CD14-positive monocyte (primary cell): ENCODE measurements around the gene TMEM14A. TPM values are rescaled to one million over a fixed set of nuclear protein-coding genes. Genes with fewer than 3 reads are reported as not detected.

ENCODE experiments used
- DNase-seq, 3 donors: peaks; one replicate each; pipeline ENCODE4 v3.0.0-alpha.2; 2011 to 2022
- H2AFZ ChIP-seq: 2 replicates; pipeline ENCODE4 v1.6.0; 2012; ENCODE audit warnings: mild to moderate bottlenecking, low read depth, low read length, inconsistent platforms; ENCODE audit not compliant: insufficient read depth, poor library complexity, severe bottlenecking
- H3K27ac ChIP-seq, 2 donors: 1 replicate in 1 of 2; 2 replicates in 1 of 2; pipeline ENCODE4 v1.5.1; 2012 to 2013; ENCODE audit warnings: low read length in 2 of 2, control low read depth in 1 of 2, inconsistent platforms in 1 of 2, low read depth in 1 of 2, mild to moderate bottlenecking in 1 of 2
- H3K27me3 ChIP-seq, 2 donors: one replicate each; pipeline versions ENCODE4 v1.6.0 to v1.6.1; 2011 to 2013; ENCODE audit warnings: low read length in 2 of 2; ENCODE audit not compliant: control insufficient read depth in 2 of 2, insufficient read depth in 2 of 2
- H3K36me3 ChIP-seq, 2 donors: replicated peaks in 1 of 2; 1 replicate in 1 of 2; 2 replicates in 1 of 2; pipeline versions ENCODE4 v1.5.1 to v1.6.1; 2012 to 2013; ENCODE audit warnings: low read length in 2 of 2, control low read depth in 1 of 2, inconsistent platforms in 1 of 2, mild to moderate bottlenecking in 1 of 2; ENCODE audit not compliant: insufficient read depth in 2 of 2, control insufficient read depth in 1 of 2
- H3K4me1 ChIP-seq, 2 donors: 1 replicate in 1 of 2; 2 replicates in 1 of 2; pipeline versions ENCODE4 v1.5.1 to v1.6.1; 2012 to 2013; ENCODE audit warnings: low read length in 2 of 2, control low read depth in 1 of 2, inconsistent platforms in 1 of 2, mild to moderate bottlenecking in 1 of 2, moderate library complexity in 1 of 2; ENCODE audit not compliant: insufficient read depth in 2 of 2, control insufficient read depth in 1 of 2
- H3K4me2 ChIP-seq: replicated peaks from 2 replicates; pipeline ENCODE3; 2012; ENCODE audit warnings: low read length, moderate library complexity, mild to moderate bottlenecking; ENCODE audit not compliant: poor library complexity, severe bottlenecking; ENCODE audit errors: extremely low read depth
- H3K4me3 ChIP-seq, 3 experiments: fragments of 200-600 bp in 1 of 3; sonication (generic) in 1 of 3; replicated peaks in 1 of 3; 1 replicate in 2 of 3; 2 replicates in 1 of 3; pipeline ENCODE4 v1.5.1; 2011 to 2013; ENCODE audit warnings: low read length in 3 of 3, mild to moderate bottlenecking in 3 of 3, control low read depth in 2 of 3, low read depth in 2 of 3, inconsistent platforms in 1 of 3, moderate library complexity in 1 of 3
- H3K79me2 ChIP-seq: 2 replicates; pipeline ENCODE4 v1.6.0; 2012; ENCODE audit warnings: mild to moderate bottlenecking, control low read depth, inconsistent platforms, low read length, moderate library complexity; ENCODE audit not compliant: insufficient read depth
- H3K9ac ChIP-seq: 2 replicates; pipeline ENCODE4 v1.6.0; 2017; ENCODE audit warnings: low read length, mild to moderate bottlenecking; ENCODE audit not compliant: insufficient read depth, poor library complexity, severe bottlenecking
- H3K9me3 ChIP-seq, 2 donors: replicated peaks in 1 of 2; 1 replicate in 1 of 2; 2 replicates in 1 of 2; pipeline versions ENCODE4 v1.5.1 to v1.6.1; 2012 to 2013; ENCODE audit warnings: low read length in 2 of 2, control low read depth in 1 of 2; ENCODE audit not compliant: control insufficient read depth in 1 of 2, insufficient read depth in 1 of 2
- H4K20me1 ChIP-seq: 2 replicates; pipeline ENCODE4 v1.6.0; 2012; ENCODE audit warnings: mild to moderate bottlenecking, low read length, control low read depth, moderate library complexity; ENCODE audit not compliant: insufficient read depth
- H3K27ac Mint-ChIP-seq, 7 donors: one replicate each; pipeline ENCODE4 v1.8.0; 2020; ENCODE audit warnings: mild to moderate bottlenecking in 7 of 7, mixed read lengths in 7 of 7, moderate library complexity in 6 of 7, inconsistent platforms in 2 of 7
- H3K27me3 Mint-ChIP-seq, 3 donors: one replicate each; pipeline ENCODE4 v1.8.0; 2021 to 2022; ENCODE audit warnings: low read depth in 3 of 3, mild to moderate bottlenecking in 3 of 3, mixed read lengths in 3 of 3, moderate library complexity in 3 of 3, inconsistent platforms in 1 of 3
- H3K36me3 Mint-ChIP-seq, 2 donors: one replicate each; pipeline ENCODE4 v1.8.0; 2020; ENCODE audit warnings: mixed read lengths in 2 of 2, inconsistent platforms in 1 of 2, mild to moderate bottlenecking in 1 of 2
- H3K4me1 Mint-ChIP-seq: one replicate; pipeline ENCODE4 v1.8.0; 2020; ENCODE audit warnings: mild to moderate bottlenecking, mixed read lengths
- H3K4me3 Mint-ChIP-seq, 2 donors: one replicate each; pipeline ENCODE4 v1.8.0; 2020; ENCODE audit warnings: mild to moderate bottlenecking in 2 of 2, mixed read lengths in 2 of 2, moderate library complexity in 1 of 2
- H3K9me3 Mint-ChIP-seq, 7 donors: one replicate each; pipeline ENCODE4 v1.8.0; 2020 to 2022; ENCODE audit warnings: mixed read lengths in 7 of 7, mild to moderate bottlenecking in 6 of 7, moderate library complexity in 6 of 7, inconsistent platforms in 2 of 7
- WGBS: methylation state at CpG from one replicate; pipeline ENCODE4 v1.1.5; 2013; ENCODE audit warnings: missing lambda C conversion rate; ENCODE audit not compliant: insufficient coverage; 5-methylcytosine and 5-hydroxymethylcytosine counted together
- intact Hi-C, 2 donors: fragments of 100-400 bp; cut with micrococcal nuclease; formaldehyde crosslinking; loops; one replicate each; pipeline versions ENCODE4 v1.15.0 to v1.15.1; 2023
- polyA plus RNA-seq, 3 donors: library from polyadenylated mRNA; depleted of rRNA in 1 of 3; unstranded in 2 of 3; stranded (reverse) in 1 of 3; fragments of 300-500 nt in 2 of 3; fragments of >200 nt in 1 of 3; fragmentation: Illumina TruSeq in 2 of 3; gene quantifications; 1 replicate in 2 of 3; 2 replicates in 1 of 3; pipeline ENCODE4 v1.2.3, GENCODE V29; 2012 to 2021
- TF ChIP-seq, protein P1 (sequence below): fragments of 200-600 bp; IDR thresholded peaks from one replicate; pipeline ENCODE4 v1.8.0; 2022; ENCODE audit warnings: antibody characterized with exemption, mild to moderate bottlenecking

Gene TMEM14A
- polyA plus RNA-seq, 3 donors: 0.08 to 0.23 (median 0.20) TPM

DNA sequence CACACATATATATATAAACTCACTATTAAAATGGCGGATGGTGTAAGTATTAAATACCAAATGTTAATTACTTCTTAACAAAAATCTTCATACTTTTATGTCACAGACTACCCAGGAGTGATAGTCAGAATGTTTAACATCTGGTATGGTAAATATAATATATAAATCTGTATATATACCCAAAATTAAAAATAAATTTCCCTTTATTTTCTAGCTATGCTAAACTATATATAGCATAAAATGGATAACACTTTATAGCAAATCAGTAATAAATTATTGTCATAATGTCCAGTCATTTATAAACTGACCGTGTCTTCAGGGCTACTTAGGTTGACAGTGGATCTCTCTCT, 55.3 kb downstream of the TMEM14A start:
- 100% methylated on average over 1 of the region's 2 CpGs for WGBS
- H3K9ac ChIP-seq: no peak overlapping the region
- no peaks in the 10 kb centered on the region for H3K4me1 Mint-ChIP-seq

DNA sequence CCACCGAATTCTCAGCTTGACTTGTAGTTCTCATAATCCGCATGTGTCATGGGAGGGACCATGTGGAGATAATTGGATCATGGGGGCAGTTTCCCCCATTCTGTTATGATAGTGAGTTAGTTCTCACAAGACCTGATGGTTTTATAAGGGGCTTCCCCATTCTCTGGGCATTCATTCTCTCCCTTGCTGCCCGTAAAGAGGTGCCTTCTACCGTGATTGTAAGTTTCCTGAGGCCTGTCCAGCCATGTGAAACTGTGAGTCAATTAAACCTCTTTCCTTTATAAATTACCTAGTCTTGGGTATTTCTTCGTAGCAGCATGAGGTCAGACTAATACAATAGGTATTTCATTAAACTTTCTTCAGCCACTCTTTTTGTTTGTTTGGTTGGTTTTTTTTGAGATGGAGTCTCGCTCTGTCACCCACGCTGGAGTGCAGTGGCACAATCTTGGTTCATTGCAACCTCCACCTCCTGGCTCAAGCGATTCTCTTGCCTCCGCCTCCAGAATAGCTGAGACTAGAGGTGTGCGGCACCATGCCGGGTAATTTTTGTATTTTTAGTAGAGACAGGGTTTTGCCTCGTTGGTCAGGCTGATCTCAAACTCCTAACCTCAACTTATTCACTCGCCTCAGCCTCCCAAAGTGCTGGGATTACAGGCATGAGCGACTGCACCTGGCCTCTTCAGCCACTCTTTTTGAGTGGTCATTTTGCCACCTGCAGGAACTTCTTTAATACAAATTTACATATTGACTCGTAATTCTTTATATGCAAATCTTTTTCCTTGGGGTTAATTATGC, 56.0 kb downstream of the TMEM14A start:
- no peak for DNase-seq
- Histone ChIP-seq H3K4me3 (no peak overlapping the region), H3K9ac (no peak overlapping the region), H3K4me2 (no peak overlapping the region), H3K36me3 (no peaks in the 10 kb centered on the region), H4K20me1 (no peaks in the 10 kb centered on the region), H3K27ac (no peak overlapping the region), H3K9me3 (no peaks in the 10 kb centered on the region), H3K27me3 (no peaks in the 10 kb centered on the region), H3K79me2 (no peaks in the 10 kb centered on the region), H2AFZ (no peak overlapping the region), H3K4me1 (no peaks in the 10 kb centered on the region)
- no peak overlapping the region for H3K27ac Mint-ChIP-seq
- H3K36me3 Mint-ChIP-seq: no peaks in the 10 kb centered on the region
- H3K4me3 Mint-ChIP-seq: no peak overlapping the region
- TF ChIP-seq, protein P1, sequence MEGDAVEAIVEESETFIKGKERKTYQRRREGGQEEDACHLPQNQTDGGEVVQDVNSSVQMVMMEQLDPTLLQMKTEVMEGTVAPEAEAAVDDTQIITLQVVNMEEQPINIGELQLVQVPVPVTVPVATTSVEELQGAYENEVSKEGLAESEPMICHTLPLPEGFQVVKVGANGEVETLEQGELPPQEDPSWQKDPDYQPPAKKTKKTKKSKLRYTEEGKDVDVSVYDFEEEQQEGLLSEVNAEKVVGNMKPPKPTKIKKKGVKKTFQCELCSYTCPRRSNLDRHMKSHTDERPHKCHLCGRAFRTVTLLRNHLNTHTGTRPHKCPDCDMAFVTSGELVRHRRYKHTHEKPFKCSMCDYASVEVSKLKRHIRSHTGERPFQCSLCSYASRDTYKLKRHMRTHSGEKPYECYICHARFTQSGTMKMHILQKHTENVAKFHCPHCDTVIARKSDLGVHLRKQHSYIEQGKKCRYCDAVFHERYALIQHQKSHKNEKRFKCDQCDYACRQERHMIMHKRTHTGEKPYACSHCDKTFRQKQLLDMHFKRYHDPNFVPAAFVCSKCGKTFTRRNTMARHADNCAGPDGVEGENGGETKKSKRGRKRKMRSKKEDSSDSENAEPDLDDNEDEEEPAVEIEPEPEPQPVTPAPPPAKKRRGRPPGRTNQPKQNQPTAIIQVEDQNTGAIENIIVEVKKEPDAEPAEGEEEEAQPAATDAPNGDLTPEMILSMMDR: no peak
- H3K9me3 Mint-ChIP-seq: no peaks in the 10 kb centered on the region
- intact Hi-C loops: no loop called here
- H3K4me1 Mint-ChIP-seq: no peaks in the 10 kb centered on the region
- peaks cover 0 to 6% (median 4%) of the 10 kb centered on the region in 3 donors for H3K27me3 Mint-ChIP-seq
- 100% methylated on average over 3 of the region's 15 CpGs for WGBS

More for the DNA sequence above, 55.3 kb downstream of the TMEM14A start:
- TF ChIP-seq, protein P1: no peak
- H3K27ac Mint-ChIP-seq: no peak overlapping the region
- intact Hi-C loops: no loop called here
- H3K4me3 Mint-ChIP-seq: no peak overlapping the region
- H3K9me3 Mint-ChIP-seq: no peaks in the 10 kb centered on the region
- no peaks in the 10 kb centered on the region for H3K36me3 Mint-ChIP-seq
- Histone ChIP-seq H3K79me2 (no peaks in the 10 kb centered on the region), H3K36me3 (no peaks in the 10 kb centered on the region), H3K4me2 (no peak overlapping the region), H3K27ac (no peak overlapping the region), H3K4me1 (no peaks in the 10 kb centered on the region), H3K27me3 (no peaks in the 10 kb centered on the region), H2AFZ (no peak overlapping the region), H4K20me1 (no peaks in the 10 kb centered on the region), H3K9me3 (no peaks in the 10 kb centered on the region), H3K4me3 (no peak overlapping the region)
- DNase-seq: no peak
- peaks cover 0 to 6% (median 4%) of the 10 kb centered on the region in 3 donors for H3K27me3 Mint-ChIP-seq
